ENCODE results near the gene SNRPD3.
A peak's percentile ranks its signal among the peaks of the same experiment; 100 is the strongest.
"Not testable (repeated sequence)": the region's sequence is repeated elsewhere in the genome, so short reads cannot be mapped to it uniquely, and the experiment has no call there.

Gene SNRPD3

GRCh38 chr22:24529898-24530297 lies 25.9 kb upstream of the SNRPD3 start:
- no peak for TF ChIP-seq CTCF (conservative IDR thresholded peaks at IDR 0.05; ENCODE audit: control insufficient read depth, insufficient read depth, low read depth, low read length)
- H3K4me3 ChIP-seq (ENCODE audit: control insufficient read depth, low read depth, low read length), result no peak overlapping the region
- DNase-seq (ENCODE audit: low read depth), result no peak

GRCh38 chr22:24530968-24531367 lies 24.8 kb upstream of the SNRPD3 start:
- not testable (repeated sequence) for H3K4me3 ChIP-seq (ENCODE audit: control insufficient read depth, low read depth, low read length); DNase-seq (ENCODE audit: low read depth)

GRCh38 chr22:24532075-24532474 lies 23.7 kb upstream of the SNRPD3 start:
- TF ChIP-seq CTCF (conservative IDR thresholded peaks at IDR 0.05; ENCODE audit: control insufficient read depth, insufficient read depth, low read depth, low read length), result no peak
- DNase-seq (ENCODE audit: low read depth), result no peak

GRCh38 chr22:24535348-24535747 lies 20.5 kb upstream of the SNRPD3 start:
- no peak for DNase-seq (ENCODE audit: low read depth)
- no peak for TF ChIP-seq CTCF (conservative IDR thresholded peaks at IDR 0.05; ENCODE audit: control insufficient read depth, insufficient read depth, low read depth, low read length)
- no peak overlapping the region for H3K4me3 ChIP-seq (ENCODE audit: control insufficient read depth, low read depth, low read length)

More at GRCh38 chr22:24532075-24532474, 23.7 kb upstream of the SNRPD3 start:
- H3K4me3 ChIP-seq (ENCODE audit: control insufficient read depth, low read depth, low read length), result no peak overlapping the region

- peak; percentile 21 for DNase-seq (ENCODE audit: low read depth)
- no peak for TF ChIP-seq CTCF (conservative IDR thresholded peaks at IDR 0.05; ENCODE audit: control insufficient read depth, insufficient read depth, low read depth, low read length)
- H3K4me3 ChIP-seq (ENCODE audit: control insufficient read depth, low read depth, low read length), result no peak overlapping the region
Measured at GRCh38 chr22:24536089-24536488, 19.7 kb upstream of the SNRPD3 start.

- no peak for TF ChIP-seq CTCF (conservative IDR thresholded peaks at IDR 0.05; ENCODE audit: control insufficient read depth, insufficient read depth, low read depth, low read length)
- no peak overlapping the region for H3K4me3 ChIP-seq (ENCODE audit: control insufficient read depth, low read depth, low read length)
- DNase-seq (ENCODE audit: low read depth), result no peak
Measured at GRCh38 chr22:24540470-24540869, 15.3 kb upstream of the SNRPD3 start.

GRCh38 chr22:24541681-24542515 lies 13.9 kb upstream of the SNRPD3 start:
- no peak for TF ChIP-seq CTCF (conservative IDR thresholded peaks at IDR 0.05; ENCODE audit: control insufficient read depth, insufficient read depth, low read depth, low read length)
- no peak overlapping the region for H3K4me3 ChIP-seq (ENCODE audit: control insufficient read depth, low read depth, low read length)
- no peak for DNase-seq (ENCODE audit: low read depth)

Measured in fibroblast of mammary gland (primary cell).